HCT116 (cell line): Measurements from ENCODE around the gene THAP5. TPM values are rescaled to one million over a fixed set of nuclear protein-coding genes. Genes with fewer than 3 reads are reported as not detected.

ENCODE experiments used
- ATAC-seq: fragments of 200-7000 bp; cut with Tn5 transposase; 2 replicates; pipeline ENCODE4 v1.9.1; 2020; ENCODE audit warnings: mild to moderate bottlenecking, moderate library complexity
- BruUV-seq: library from RNA; stranded (reverse); fragments of 400-500 nt; replicated peaks from 2 replicates; lab custom pipeline; 2021; lab: Mats Ljungman, UMichigan
- CTCF ChIA-PET: fragments of 300-600 bp; sonication (Branson Sonifier 250); formaldehyde crosslinking; loops from one replicate; lab custom pipeline; 2021; ENCODE audit warnings: antibody characterized with exemption; lab: Charles Lee
- POLR2A ChIA-PET: fragments of 300-600, 350-600 bp; sonication (Branson Sonifier 250); formaldehyde crosslinking; loops from one replicate; lab custom pipeline; 2021; ENCODE audit warnings: antibody characterized with exemption; lab: Charles Lee
- RAD21 ChIA-PET, 2 experiments: fragments of 300-600 bp; sonication (Branson Sonifier 250); formaldehyde crosslinking; loops; one replicate each; lab custom pipeline; 2023; ENCODE audit warnings: low total read pairs in 2 of 2; ENCODE audit not compliant: uncharacterized antibody in 2 of 2, unreplicated experiment in 2 of 2, low non-redundant PET in 1 of 2; lab: Charles Lee
- DNase-seq: peaks from one replicate; pipeline ENCODE4 v3.0.0-alpha.2; 2010; ENCODE audit warnings: low read depth, low spot score
- H2AFZ ChIP-seq: fragments of 200-600 bp; shearing (Covaris generic), sonication (generic); 2 replicates; pipeline ENCODE4 v1.6.1; 2017; ENCODE audit warnings: low read depth, mixed run types, mixed read lengths, antibody characterized with exemption, low read length; ENCODE audit not compliant: poor library complexity, severe bottlenecking
- H3K27ac ChIP-seq: 2 replicates; pipeline ENCODE4 v1.5.1; 2012; ENCODE audit warnings: low read depth, low read length
- H3K27me3 ChIP-seq: fragments of 200-600 bp; sonication (generic); 2 replicates; pipeline ENCODE4 v1.6.1; 2016; ENCODE audit warnings: mixed run types, low read length, mixed read lengths; ENCODE audit not compliant: insufficient read depth
- H3K36me3 ChIP-seq, 2 experiments: fragments of 200-500 bp in 1 of 2; fragments of 200-600 bp in 1 of 2; sonication (Bioruptor generic) in 1 of 2; sonication (generic) in 1 of 2; 2 replicates each; pipeline versions ENCODE4 v1.5.1 to v1.6.1; 2014 to 2016; ENCODE audit warnings: low read length in 2 of 2, inconsistent platforms in 1 of 2, mixed read lengths in 1 of 2, mixed run types in 1 of 2; ENCODE audit not compliant: insufficient read depth in 2 of 2, control insufficient read depth in 1 of 2
- H3K4me1 ChIP-seq, 2 experiments: fragments of 200-600 bp in 1 of 2; sonication (generic) in 1 of 2; 2 replicates each; pipeline versions ENCODE4 v1.5.1 to v1.6.1; 2012 to 2017; ENCODE audit warnings: low read length in 2 of 2, inconsistent platforms in 1 of 2, mild to moderate bottlenecking in 1 of 2, mixed read lengths in 1 of 2, mixed run types in 1 of 2, moderate library complexity in 1 of 2; ENCODE audit not compliant: insufficient read depth in 2 of 2, control insufficient read depth in 1 of 2
- H3K4me2 ChIP-seq: fragments of 200-600 bp; sonication (generic); 2 replicates; pipeline ENCODE4 v1.6.1; 2017; ENCODE audit warnings: mixed run types, low read length, mixed read lengths
- H3K4me3 ChIP-seq, 2 experiments: fragments of 200-600 bp in 1 of 2; sonication (generic) in 1 of 2; replicated peaks in 1 of 2; 2 replicates each; pipeline ENCODE4 v1.5.1; 2011 to 2016; ENCODE audit warnings: low read length in 2 of 2, control low read depth in 1 of 2, low read depth in 1 of 2, mild to moderate bottlenecking in 1 of 2, mixed read lengths in 1 of 2, mixed run types in 1 of 2
- H3K79me2 ChIP-seq: fragments of 200-600 bp; sonication (generic); 2 replicates; pipeline ENCODE4 v1.6.1; 2017; ENCODE audit warnings: mild to moderate bottlenecking, mixed run types, low read length, moderate library complexity, mixed read lengths; ENCODE audit not compliant: insufficient read depth
- H3K9ac ChIP-seq: fragments of 200-600 bp; sonication (generic); 2 replicates; pipeline ENCODE4 v1.6.1; 2016; ENCODE audit warnings: low read length, mixed read lengths
- H3K9me2 ChIP-seq: fragments of 200-600 bp; sonication (generic), shearing (Covaris generic); 2 replicates; pipeline ENCODE4 v1.6.1; 2017; ENCODE audit warnings: mixed run types, mild to moderate bottlenecking, moderate library complexity; ENCODE audit not compliant: insufficient read depth
- H3K9me3 ChIP-seq, 2 experiments: fragments of 200-500 bp in 1 of 2; fragments of 200-600 bp in 1 of 2; sonication (Bioruptor generic) in 1 of 2; sonication (generic) in 1 of 2; 2 replicates each; pipeline ENCODE4 v1.6.1; 2014 to 2017; ENCODE audit warnings: low read length in 2 of 2, mixed read lengths in 2 of 2, inconsistent platforms in 1 of 2, low read depth in 1 of 2, mild to moderate bottlenecking in 1 of 2, mixed run types in 1 of 2, moderate library complexity in 1 of 2; ENCODE audit not compliant: control insufficient read depth in 1 of 2, insufficient read depth in 1 of 2
- H4K20me1 ChIP-seq: fragments of 200-600 bp; sonication (generic), shearing (Covaris generic); 2 replicates; pipeline ENCODE4 v1.6.1; 2017; ENCODE audit warnings: mixed run types, mild to moderate bottlenecking, moderate library complexity; ENCODE audit not compliant: insufficient read depth
- ATF3 ChIP-seq: IDR thresholded peaks from 2 replicates; pipeline ENCODE4 v1.6.1; 2012
- CBX3 ChIP-seq: IDR thresholded peaks from 2 replicates; pipeline ENCODE4 v1.6.1; 2012; ENCODE audit warnings: low read depth
- CEBPB ChIP-seq: IDR thresholded peaks from 2 replicates; pipeline ENCODE4 v1.6.1; 2012; ENCODE audit warnings: low read depth
- ELF1 ChIP-seq: IDR thresholded peaks from 2 replicates; pipeline ENCODE4 v1.6.1; 2012; ENCODE audit warnings: low read depth, borderline replicate concordance
- EZH2 ChIP-seq: fragments of 200-600 bp; sonication (generic); IDR thresholded peaks from 2 replicates; pipeline ENCODE4 v1.6.1; 2017; ENCODE audit warnings: antibody characterized with exemption, mixed run types
- EZH2phosphoT487 ChIP-seq: fragments of 200-600 bp; IDR thresholded peaks from 2 replicates; pipeline ENCODE4 v1.6.1; 2018; ENCODE audit warnings: antibody characterized with exemption, borderline replicate concordance
- FOSL1 ChIP-seq: IDR thresholded peaks from 2 replicates; pipeline ENCODE4 v1.6.1; 2012; ENCODE audit warnings: low read depth
- JUND ChIP-seq: IDR thresholded peaks from 2 replicates; pipeline ENCODE4 v1.6.1; 2012
- POLR2A ChIP-seq: IDR thresholded peaks from 2 replicates; pipeline ENCODE4 v1.7.0; 2011; ENCODE audit warnings: borderline replicate concordance; ENCODE audit not compliant: insufficient read depth, insufficient read length; ENCODE audit errors: extremely low read depth
- RAD21 ChIP-seq: IDR thresholded peaks from 2 replicates; pipeline ENCODE4 v1.6.1; 2012; ENCODE audit warnings: low read depth, mild to moderate bottlenecking
- REST ChIP-seq: IDR thresholded peaks from 2 replicates; pipeline ENCODE4 v1.6.1; 2012; ENCODE audit warnings: low read depth
- SIN3A ChIP-seq: IDR thresholded peaks from 2 replicates; pipeline ENCODE4 v1.6.1; 2012; ENCODE audit warnings: low read depth
- SP1 ChIP-seq: IDR thresholded peaks from 2 replicates; pipeline ENCODE4 v1.6.1; 2012; ENCODE audit warnings: low read depth
- SRF ChIP-seq: IDR thresholded peaks from 2 replicates; pipeline ENCODE4 v1.6.1; 2012; ENCODE audit warnings: low read depth
- TCF7L2 ChIP-seq: IDR thresholded peaks from 2 replicates; pipeline ENCODE4 v1.7.0; 2011; ENCODE audit warnings: borderline replicate concordance, inconsistent platforms; ENCODE audit not compliant: insufficient read depth, insufficient read length; ENCODE audit errors: extremely low read depth
- ZFX ChIP-seq: fragments of 450-650 bp; IDR thresholded peaks from 2 replicates; pipeline ENCODE4 v1.6.1; 2017
- ZNF274 ChIP-seq: fragments of 200-500 bp; sonication (Bioruptor generic); IDR thresholded peaks from 2 replicates; pipeline ENCODE4 v1.6.1; 2014; ENCODE audit warnings: mild to moderate bottlenecking, low read depth, low read length, inconsistent platforms
- intact Hi-C: fragments of 100-400 bp; cut with micrococcal nuclease; formaldehyde crosslinking; loops from 2 replicates; pipeline ENCODE4 v1.10.0; 2022
- total RNA-seq: library from RNA; stranded (reverse); gene quantifications from one replicate; pipeline ENCODE4 v1.2.1, GENCODE V29; 2021; ENCODE audit not compliant: unreplicated experiment
- TF ChIP-seq, protein P1 (sequence below): IDR thresholded peaks from 2 replicates; pipeline ENCODE4 v1.6.1; 2012

The THAP5 gene
- total RNA-seq, 1 experiment from 2014 or later: 29.3 TPM

GRCh38 chr7:108535257-108535656, 34.2 kb downstream of the THAP5 start:
- no peak overlapping the region for H3K4me3 ChIP-seq
- no peak overlapping the region for H3K4me2 ChIP-seq
- H2AFZ ChIP-seq: no peak overlapping the region
- ChIA-PET CTCF (no interaction called here), POLR2A (no interaction called here)
- BruUV-seq: no TSS peak
- H3K36me3 ChIP-seq: no peaks in the 10 kb centered on the region
- H4K20me1 ChIP-seq: no peaks in the 10 kb centered on the region
- no peaks in the 10 kb centered on the region for H3K4me1 ChIP-seq
- TF ChIP-seq, protein P1, sequence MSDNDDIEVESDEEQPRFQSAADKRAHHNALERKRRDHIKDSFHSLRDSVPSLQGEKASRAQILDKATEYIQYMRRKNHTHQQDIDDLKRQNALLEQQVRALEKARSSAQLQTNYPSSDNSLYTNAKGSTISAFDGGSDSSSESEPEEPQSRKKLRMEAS: no peak
- TF ChIP-seq TCF7L2 (no peak), JUND (no peak), SRF (no peak)
- TF ChIP-seq, all 23 proteins: peak for 0
- no peak for DNase-seq
- H3K27me3 ChIP-seq: no peaks in the 10 kb centered on the region
- H3K9me3 ChIP-seq: no peaks in the 10 kb centered on the region
- no peaks in the 10 kb centered on the region for H3K79me2 ChIP-seq
- H3K9me2 ChIP-seq: no peaks in the 10 kb centered on the region
- H3K27ac ChIP-seq: no peak overlapping the region
- H3K9ac ChIP-seq: no peak overlapping the region
- intact Hi-C loops: no loop called here
- no peak for ATAC-seq
- RAD21 ChIA-PET: no interaction called here

GRCh38 chr7:108533712-108534111, 35.8 kb downstream of the THAP5 start:
- no peaks in the 10 kb centered on the region for H3K79me2 ChIP-seq
- H3K4me3 ChIP-seq: no peak overlapping the region
- H3K4me1 ChIP-seq: no peaks in the 10 kb centered on the region
- no peaks in the 10 kb centered on the region for H3K9me2 ChIP-seq
- H3K4me2 ChIP-seq: no peak overlapping the region
- ChIA-PET CTCF (no interaction called here), RAD21 (no interaction called here), POLR2A (no interaction called here)
- BruUV-seq: no TSS peak
- no peaks in the 10 kb centered on the region for H3K9me3 ChIP-seq
- no peaks in the 10 kb centered on the region for H3K27me3 ChIP-seq
- ATAC-seq (no peak), DNase-seq (no peak)
- no peak overlapping the region for H2AFZ ChIP-seq
- H3K36me3 ChIP-seq: no peaks in the 10 kb centered on the region
- H4K20me1 ChIP-seq: no peaks in the 10 kb centered on the region
- no peak overlapping the region for H3K27ac ChIP-seq
- H3K9ac ChIP-seq: no peak overlapping the region
- intact Hi-C loops: no loop called here
- TF ChIP-seq POLR2A (no peak), EZH2phosphoT487 (no peak), ATF3 (no peak), CBX3 (no peak), ELF1 (no peak), REST (no peak), SIN3A (no peak), FOSL1 (no peak), ZFX (no peak), ZNF274 (no peak), CEBPB (no peak), TCF7L2 (no peak), RAD21 (no peak), SP1 (no peak), JUND (no peak), EZH2 (no peak)
